Esophagus muscularis mucosa (tissue), 3 donors: ENCODE measurements around the gene ST8SIA2.

ENCODE experiments used
- POLR2A ChIP-seq: fragments of 450-650 bp; IDR thresholded peaks from one replicate; pipeline ENCODE4 v1.6.1; 2017; ENCODE audit warnings: antibody characterized with exemption, moderate library complexity, mild to moderate bottlenecking, low read depth
- POLR2AphosphoS5 ChIP-seq, 2 donors: sonication (generic); formaldehyde crosslinking; IDR thresholded peaks; one replicate each; pipeline ENCODE4 v1.6.1; 2017; ENCODE audit warnings: antibody characterized with exemption in 2 of 2
- TF ChIP-seq, protein P1 (sequence below), 3 experiments: fragments of 200-600 bp in 2 of 3; fragments of 450-650 bp in 1 of 3; sonication (generic) in 2 of 3; IDR thresholded peaks; one replicate each; pipeline ENCODE4 v1.5.1; 2017 to 2019; ENCODE audit warnings: antibody characterized with exemption in 3 of 3, mild to moderate bottlenecking in 2 of 3, moderate library complexity in 1 of 3

GRCh38 chr15:92377083-92377789, 16.4 kb upstream of the ST8SIA2 start:
- TF ChIP-seq, protein P1, sequence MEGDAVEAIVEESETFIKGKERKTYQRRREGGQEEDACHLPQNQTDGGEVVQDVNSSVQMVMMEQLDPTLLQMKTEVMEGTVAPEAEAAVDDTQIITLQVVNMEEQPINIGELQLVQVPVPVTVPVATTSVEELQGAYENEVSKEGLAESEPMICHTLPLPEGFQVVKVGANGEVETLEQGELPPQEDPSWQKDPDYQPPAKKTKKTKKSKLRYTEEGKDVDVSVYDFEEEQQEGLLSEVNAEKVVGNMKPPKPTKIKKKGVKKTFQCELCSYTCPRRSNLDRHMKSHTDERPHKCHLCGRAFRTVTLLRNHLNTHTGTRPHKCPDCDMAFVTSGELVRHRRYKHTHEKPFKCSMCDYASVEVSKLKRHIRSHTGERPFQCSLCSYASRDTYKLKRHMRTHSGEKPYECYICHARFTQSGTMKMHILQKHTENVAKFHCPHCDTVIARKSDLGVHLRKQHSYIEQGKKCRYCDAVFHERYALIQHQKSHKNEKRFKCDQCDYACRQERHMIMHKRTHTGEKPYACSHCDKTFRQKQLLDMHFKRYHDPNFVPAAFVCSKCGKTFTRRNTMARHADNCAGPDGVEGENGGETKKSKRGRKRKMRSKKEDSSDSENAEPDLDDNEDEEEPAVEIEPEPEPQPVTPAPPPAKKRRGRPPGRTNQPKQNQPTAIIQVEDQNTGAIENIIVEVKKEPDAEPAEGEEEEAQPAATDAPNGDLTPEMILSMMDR (IDR thresholded peaks at IDR 0.05) = no peak
- TF ChIP-seq POLR2A (no peak), POLR2AphosphoS5 (IDR thresholded peaks at IDR 0.05) (no peak)
